ENCODE measurements around the gene MEX3B.
"Not testable (repeated sequence)": the region's sequence is repeated elsewhere in the genome, so short reads cannot be mapped to it uniquely, and the experiment has no call there.

Gene MEX3B

GRCh38 chr15:82047453-82048400 lies 1.9 kb upstream of the MEX3B start:
- DNase-seq, result no peak

- peak in 1 of 2 experiments; percentile 56 for DNase-seq
These were observed 1.0 kb upstream of the MEX3B start for GRCh38 chr15:82046666-82047452.

GRCh38 chr15:82045179-82045891 lies 483 bp downstream of the MEX3B start:
- DNase-seq, result no peak

- no peak for DNase-seq
These were observed 1.2 kb downstream of the MEX3B start for GRCh38 chr15:82044373-82045178.

- DNase-seq, result no peak
These were observed 1.9 kb downstream of the MEX3B start for GRCh38 chr15:82043796-82044372.

- no peak for DNase-seq
These were observed 2.6 kb downstream of the MEX3B start for GRCh38 chr15:82043130-82043673.

- DNase-seq, result no peak
These were observed 5.0 kb downstream of the MEX3B start for GRCh38 chr15:82040862-82041261.

GRCh38 chr15:82040390-82040789 lies 5.4 kb downstream of the MEX3B start:
- no peak for DNase-seq

GRCh38 chr15:82039871-82040270 lies 5.9 kb downstream of the MEX3B start:
- no peak for DNase-seq

- DNase-seq, result no peak
These were observed 9.4 kb downstream of the MEX3B start for GRCh38 chr15:82036461-82036860.

GRCh38 chr15:82031871-82032270 lies 13.9 kb downstream of the MEX3B start:
- no peak for DNase-seq

- no peak for DNase-seq
These were observed 15.6 kb downstream of the MEX3B start for GRCh38 chr15:82030176-82030575.

- DNase-seq, result not testable (repeated sequence)
These were observed 17.7 kb downstream of the MEX3B start for GRCh38 chr15:82028163-82028562.

GRCh38 chr15:82021992-82022391 lies 23.8 kb downstream of the MEX3B start:
- no peak for DNase-seq

- no peak for DNase-seq
These were observed 25.0 kb downstream of the MEX3B start for GRCh38 chr15:82020625-82021394.

- DNase-seq, result no peak
These were observed 27.6 kb downstream of the MEX3B start for GRCh38 chr15:82018201-82018600.

- no peak for DNase-seq
These were observed 28.2 kb downstream of the MEX3B start for GRCh38 chr15:82017656-82018055.

- DNase-seq, result no peak
These were observed 30.8 kb downstream of the MEX3B start for GRCh38 chr15:82014989-82015388.

- DNase-seq, result no peak
These were observed 32.9 kb downstream of the MEX3B start for GRCh38 chr15:82012908-82013307.

GRCh38 chr15:82005239-82005638 lies 40.6 kb downstream of the MEX3B start:
- no peak for DNase-seq

- no peak for DNase-seq
These were observed 41.9 kb downstream of the MEX3B start for GRCh38 chr15:82003916-82004315.

Data from cerebellar nuclear complex (tissue), 1 donor.